GM12878 (cell line): ENCODE measurements around the gene VPS54. TPM values are rescaled to one million over a fixed set of nuclear protein-coding genes. Genes with fewer than 3 reads are reported as not detected.

Experiments used
- ATAC-seq: fragments of 200-7000 bp; cut with Tn5 transposase; 3 replicates; pipeline ENCODE4 v1.9.1; 2020; ENCODE audit warnings: mild to moderate bottlenecking, moderate library complexity
- BruUV-seq: library from RNA; stranded (reverse); fragments of 400-500 nt; replicated peaks from 2 replicates; lab custom pipeline; 2021; lab: Mats Ljungman, UMichigan
- CTCF ChIA-PET: fragments of 300-600 bp; sonication (Branson Sonifier 250); formaldehyde crosslinking; extraction: SDS; loops from one replicate; lab custom pipeline; 2021; ENCODE audit warnings: inconsistent platforms; lab: Yijun Ruan, JAX
- POLR2A ChIA-PET: fragments of 350-600 bp; formaldehyde crosslinking; extraction: SDS; loops from one replicate; lab custom pipeline; 2021; ENCODE audit warnings: inconsistent platforms; lab: Charles Lee
- RAD21 ChIA-PET: fragments of 300-600 bp; sonication (Branson Sonifier 250); formaldehyde crosslinking; loops from one replicate; lab custom pipeline; 2023; ENCODE audit warnings: antibody characterized with exemption; ENCODE audit not compliant: unreplicated experiment; lab: Charles Lee
- SMC1A ChIA-PET: fragments of 300-600 bp; sonication (Branson Sonifier 250); formaldehyde crosslinking; loops from one replicate; lab custom pipeline; 2023; ENCODE audit not compliant: unreplicated experiment, uncharacterized antibody; lab: Charles Lee
- DNase-seq: peaks from one replicate; pipeline ENCODE4 v3.0.0-alpha.2; 2011; ENCODE audit warnings: low read depth, low spot score
- FAIRE-seq: peaks from 3 replicates; lab custom pipeline; 2011; peaks lifted over from hg19 to GRCh38; lab: Jason Lieb, UNC
- H2AFZ ChIP-seq: 2 replicates; pipeline ENCODE4 v1.6.0; 2011; ENCODE audit warnings: low read depth, low read length, control low read depth; ENCODE audit not compliant: control insufficient read depth
- H3K27ac ChIP-seq: 2 replicates; pipeline ENCODE4 v1.5.1; 2011; ENCODE audit warnings: control low read depth; ENCODE audit not compliant: control insufficient read depth, insufficient read depth
- H3K27me3 ChIP-seq, 2 experiments: replicated peaks in 1 of 2; 2 replicates each; pipeline versions ENCODE4 v1.6.0 to v1.6.1; 2011; ENCODE audit warnings: low read length in 1 of 2; ENCODE audit not compliant: control insufficient read depth in 2 of 2, insufficient read depth in 2 of 2
- H3K36me3 ChIP-seq, 2 experiments: 2 replicates each; pipeline ENCODE4 v1.5.1; 2011; ENCODE audit warnings: low read length in 1 of 2; ENCODE audit not compliant: control insufficient read depth in 2 of 2, insufficient read depth in 2 of 2
- H3K4me1 ChIP-seq: 2 replicates; pipeline ENCODE4 v1.6.1; 2011; ENCODE audit warnings: mild to moderate bottlenecking, low read length, moderate library complexity, mixed read lengths; ENCODE audit not compliant: control insufficient read depth, insufficient read depth
- H3K4me2 ChIP-seq: 2 replicates; pipeline ENCODE4 v1.6.0; 2011; ENCODE audit warnings: control low read depth; ENCODE audit not compliant: control insufficient read depth, insufficient read depth
- H3K4me3 ChIP-seq: fragments of 200-600 bp; sonication (generic); 2 replicates; pipeline ENCODE4 v1.5.1; 2016
- H3K79me2 ChIP-seq: 2 replicates; pipeline ENCODE4 v1.6.0; 2011; ENCODE audit warnings: low read length; ENCODE audit not compliant: control insufficient read depth, insufficient read depth
- H3K9ac ChIP-seq: 2 replicates; pipeline ENCODE4 v1.8.0; 2011; ENCODE audit warnings: low read length, control low read depth, mixed read lengths; ENCODE audit not compliant: control insufficient read depth, insufficient read depth
- H3K9me3 ChIP-seq: replicated peaks from 3 replicates; pipeline ENCODE4 v1.5.1; 2011; ENCODE audit warnings: mild to moderate bottlenecking, low read length; ENCODE audit not compliant: control insufficient read depth, insufficient read depth
- H4K20me1 ChIP-seq: 2 replicates; pipeline ENCODE4 v1.6.0; 2011; ENCODE audit not compliant: control insufficient read depth, insufficient read depth
- BCLAF1 ChIP-seq: fragments of 450-650 bp; IDR thresholded peaks from 2 replicates; pipeline ENCODE4 v1.6.1; 2017; ENCODE audit warnings: antibody characterized with exemption, mild to moderate bottlenecking, moderate library complexity
- EZH2 ChIP-seq: IDR thresholded peaks from 2 replicates; pipeline ENCODE4 v1.6.1; 2012; ENCODE audit warnings: low read depth, mild to moderate bottlenecking, control low read depth, inconsistent platforms, low read length, borderline replicate concordance; ENCODE audit not compliant: control insufficient read depth
- FOXM1 ChIP-seq: IDR thresholded peaks from 2 replicates; pipeline ENCODE4 v1.6.1; 2012; ENCODE audit warnings: low read depth, mild to moderate bottlenecking, inconsistent platforms, low read length, moderate library complexity
- KAT2A ChIP-seq: conservative IDR thresholded peaks from 2 replicates; pipeline ENCODE4 v1.6.1; 2011; ENCODE audit warnings: low read depth, low read length; ENCODE audit not compliant: control insufficient read depth
- NKRF ChIP-seq: fragments of 450-650 bp; conservative IDR thresholded peaks from 2 replicates; pipeline ENCODE4 v1.6.1; 2017; ENCODE audit warnings: mild to moderate bottlenecking, moderate library complexity
- POLR2AphosphoS5 ChIP-seq: IDR thresholded peaks from 2 replicates; pipeline ENCODE4 v1.6.1; 2011; ENCODE audit warnings: mild to moderate bottlenecking, low read length, inconsistent platforms
- RFX5 ChIP-seq: IDR thresholded peaks from 2 replicates; pipeline ENCODE4 v1.6.1; 2011; ENCODE audit warnings: low read depth, low read length, improper control_type of control experiment
- STAT3 ChIP-seq: IDR thresholded peaks from 2 replicates; pipeline ENCODE4 v1.6.1; 2011; ENCODE audit warnings: low read depth, low read length, improper control_type of control experiment
- TCF12 ChIP-seq: IDR thresholded peaks from 2 replicates; pipeline ENCODE4 v1.6.1; 2011; ENCODE audit warnings: low read depth, mild to moderate bottlenecking, low read length
- WGBS: methylation state at CpG from one replicate; pipeline ENCODE4 v1.1.6; 2016; ENCODE audit warnings: low lambda C conversion rate; ENCODE audit not compliant: insufficient replicate concordance, insufficient coverage; ENCODE audit errors: missing lambda C conversion rate; 5-methylcytosine and 5-hydroxymethylcytosine counted together
- in situ Hi-C: fragments of 300-500 bp; cut with MboI; formaldehyde crosslinking; loops from 9 replicates; pipeline ENCODE4 v1.14.3; 2018; ENCODE audit warnings: mixed read lengths
- intact Hi-C: fragments of 100-400 bp; cut with micrococcal nuclease; formaldehyde crosslinking; loops from one replicate; pipeline ENCODE4 v1.14.2; 2022; ENCODE audit not compliant: unreplicated experiment
- polyA plus RNA-seq, 11 experiments: library from polyadenylated mRNA; depleted of rRNA in 4 of 11; unstranded in 6 of 11; stranded (reverse) in 5 of 11; fragments of >200 nt; fragmentation: Nextera tagmentation in 4 of 11; fragmentation: Illumina TruSeq in 1 of 11; extraction: Ambion mirVana in 4 of 11; extraction: Trizol in 1 of 11; gene quantifications; 1 replicate in 1 of 11; 2 replicates in 10 of 11; pipeline versions ENCODE4 v1.2.1 to v1.2.3, GENCODE V29; 2011 to 2016; ENCODE audit warnings: inconsistent platforms in 2 of 11, missing spikeins in 2 of 11, low read depth in 1 of 11
- total RNA-seq, 4 experiments: library from RNA; depleted of rRNA in 3 of 4; stranded (reverse); fragments of >200 nt in 3 of 4; fragmentation: Illumina TruSeq in 1 of 4; extraction: Trizol in 1 of 4; gene quantifications; 2 replicates each; pipeline versions ENCODE4 v1.2.1 to v1.2.3, GENCODE V29; 2013 to 2021
- TF ChIP-seq, protein P1 (sequence below): fragments of 450-650 bp; IDR thresholded peaks from 2 replicates; pipeline ENCODE4 v1.6.1; 2018; ENCODE audit warnings: borderline replicate concordance, mild to moderate bottlenecking; ENCODE audit not compliant: partially characterized antibody

The VPS54 gene
- total and polyA plus RNA-seq, 10 of the 15 experiments (the other 5 are each of a cell fraction or from before 2014, with no cell fraction given): 1.6 to 16.2 (median 9.3) TPM

- in situ Hi-C loops: no loop called here
- peaks cover 0 to 3% of the 10 kb centered on the region in 2 experiments; a peak in 1 of 4 replicates for H3K36me3 ChIP-seq
- CTCF ChIA-PET: interaction anchor here (1.0 to 1.5 kb wide), 3 partner anchors 9 to 13 kb away, joined by 3 to 5 read pairs (median 4); no protein-coding TSS in a partner anchor
Measured at GRCh38 chr2:63870679-63871078, 148.5 kb downstream of the VPS54 start.

More at GRCh38 chr2:63870679-63871078, 148.5 kb downstream of the VPS54 start:
- FAIRE-seq: no peak
- H4K20me1 ChIP-seq: no peaks in the 10 kb centered on the region
- no peak overlapping the region for H3K27ac ChIP-seq
- no peak for DNase-seq
- H2AFZ ChIP-seq: no peak overlapping the region
- 98% methylated on average over 4 of the region's 4 CpGs for WGBS
- no peaks in the 10 kb centered on the region; the same call in none of the 2 replicates for H3K79me2 ChIP-seq
- no peak overlapping the region for H3K4me3 ChIP-seq
- no peak overlapping the region for H3K4me2 ChIP-seq
- RAD21 ChIA-PET: no interaction called here
- no TSS peak for BruUV-seq
- no peaks in the 10 kb centered on the region for H3K27me3 ChIP-seq
- ATAC-seq: no peak
- SMC1A ChIA-PET: interaction anchor here (1.0 kb wide), 1 partner anchor 73 kb away, joined by 3 read pairs; no protein-coding TSS in a partner anchor
- intact Hi-C loops: no loop called here
- peaks cover 10% of the 10 kb centered on the region for H3K9me3 ChIP-seq
- POLR2A ChIA-PET: no interaction called here
- TF ChIP-seq TCF12: no peak
- no peak for TF ChIP-seq POLR2AphosphoS5
- TF ChIP-seq STAT3: no peak
- no peak for TF ChIP-seq KAT2A
- no peak for TF ChIP-seq NKRF
- no peak for TF ChIP-seq EZH2
- TF ChIP-seq RFX5: no peak
- TF ChIP-seq FOXM1: no peak
- TF ChIP-seq, protein P1, sequence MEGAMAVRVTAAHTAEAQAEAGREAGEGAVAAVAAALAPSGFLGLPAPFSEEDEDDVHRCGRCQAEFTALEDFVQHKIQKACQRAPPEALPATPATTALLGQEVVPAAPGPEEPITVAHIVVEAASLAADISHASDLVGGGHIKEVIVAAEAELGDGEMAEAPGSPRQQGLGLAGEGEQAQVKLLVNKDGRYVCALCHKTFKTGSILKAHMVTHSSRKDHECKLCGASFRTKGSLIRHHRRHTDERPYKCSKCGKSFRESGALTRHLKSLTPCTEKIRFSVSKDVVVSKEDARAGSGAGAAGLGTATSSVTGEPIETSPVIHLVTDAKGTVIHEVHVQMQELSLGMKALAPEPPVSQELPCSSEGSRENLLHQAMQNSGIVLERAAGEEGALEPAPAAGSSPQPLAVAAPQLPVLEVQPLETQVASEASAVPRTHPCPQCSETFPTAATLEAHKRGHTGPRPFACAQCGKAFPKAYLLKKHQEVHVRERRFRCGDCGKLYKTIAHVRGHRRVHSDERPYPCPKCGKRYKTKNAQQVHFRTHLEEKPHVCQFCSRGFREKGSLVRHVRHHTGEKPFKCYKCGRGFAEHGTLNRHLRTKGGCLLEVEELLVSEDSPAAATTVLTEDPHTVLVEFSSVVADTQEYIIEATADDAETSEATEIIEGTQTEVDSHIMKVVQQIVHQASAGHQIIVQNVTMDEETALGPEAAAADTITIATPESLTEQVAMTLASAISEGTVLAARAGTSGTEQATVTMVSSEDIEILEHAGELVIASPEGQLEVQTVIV: no peak
- no peak for TF ChIP-seq BCLAF1
- no peak overlapping the region for H3K9ac ChIP-seq
- no peaks in the 10 kb centered on the region for H3K4me1 ChIP-seq
